K562 (cell line): ENCODE results near the gene PIK3R2. TPM values are rescaled to one million over a fixed set of nuclear protein-coding genes. Genes with fewer than 3 reads are reported as not detected.

Experiments used
- ATF7 ChIP-seq: fragments of 450-650 bp; IDR thresholded peaks from 2 replicates; pipeline ENCODE4 v1.7.1; 2014; ENCODE audit warnings: mild to moderate bottlenecking, moderate library complexity
- KDM2B ChIP-seq: fragments of 250-450 bp; sonication (Bioruptor Pico); IDR thresholded peaks from 2 replicates; pipeline ENCODE4 v1.8.0; 2021; ENCODE audit warnings: mild to moderate bottlenecking, moderate library complexity
- KLF13 ChIP-seq: fragments of 450-650 bp; IDR thresholded peaks from 2 replicates; pipeline ENCODE4 v1.6.1; 2016; ENCODE audit warnings: missing genetic modification characterization, low read depth, mild to moderate bottlenecking, missing compliant biosample characterization, moderate library complexity, borderline replicate concordance
- MAFK ChIP-seq: IDR thresholded peaks from 2 replicates; pipeline ENCODE4 v1.6.1; 2011; ENCODE audit warnings: low read length, improper control_type of control experiment
- PCBP2 ChIP-seq: fragments of 200-400 bp; formaldehyde crosslinking; IDR thresholded peaks from 2 replicates; pipeline ENCODE4 v1.6.1; 2018; ENCODE audit warnings: low read length, low read depth, mild to moderate bottlenecking, moderate library complexity; ENCODE audit not compliant: poor library complexity, severe bottlenecking
- RBM22 ChIP-seq: fragments of 200-400 bp; formaldehyde crosslinking; IDR thresholded peaks from 2 replicates; pipeline ENCODE4 v1.6.1; 2018; ENCODE audit warnings: low read length, low read depth; ENCODE audit not compliant: poor library complexity, severe bottlenecking
- SMAD4 ChIP-seq: fragments of 250-450 bp; sonication (Bioruptor Pico); conservative IDR thresholded peaks from 2 replicates; pipeline ENCODE4 v1.8.0; 2021; ENCODE audit warnings: inconsistent platforms, mild to moderate bottlenecking, moderate library complexity
- SNIP1 ChIP-seq: fragments of 450-650 bp; IDR thresholded peaks from 2 replicates; pipeline ENCODE4 v1.7.1; 2017; ENCODE audit warnings: low read depth, mild to moderate bottlenecking
- ZBTB7A ChIP-seq: IDR thresholded peaks from 2 replicates; pipeline ENCODE4 v1.6.1; 2011; ENCODE audit warnings: low read depth, mild to moderate bottlenecking, low read length, moderate library complexity, borderline replicate concordance; ENCODE audit not compliant: control insufficient read depth
- polyA plus RNA-seq, 8 experiments: library from polyadenylated mRNA; depleted of rRNA in 4 of 8; stranded (reverse) in 5 of 8; unstranded in 3 of 8; fragments of >200 nt; fragmentation: Nextera tagmentation in 2 of 8; fragmentation: Illumina TruSeq in 1 of 8; extraction: Ambion mirVana in 2 of 8; extraction: Trizol in 1 of 8; gene quantifications; 2 replicates each; pipeline versions ENCODE4 v1.2.1 to v1.2.3, GENCODE V29; 2011 to 2014; ENCODE audit warnings: inconsistent platforms in 1 of 8, missing spikeins in 1 of 8
- total RNA-seq, 7 experiments: library from RNA; depleted of rRNA in 6 of 7; stranded (reverse); fragments of >200 nt in 6 of 7; fragmentation: Illumina TruSeq in 2 of 7; extraction: Trizol in 2 of 7; gene quantifications; 2 replicates each; pipeline versions ENCODE4 v1.2.1 to v1.2.3, GENCODE V29; 2011 to 2021; ENCODE audit warnings: low replicate concordance in 1 of 7
- TF ChIP-seq, protein P1 (sequence below): fragments of 200-800 bp; sonication (Bioruptor generic); IDR thresholded peaks from 2 replicates; pipeline ENCODE4 v1.6.1; 2017; ENCODE audit warnings: missing genetic modification characterization, missing compliant biosample characterization
- TF ChIP-seq, protein P2 (sequence below), 2 experiments: fragments of 450-650 bp; conservative IDR thresholded peaks; 2 replicates each; pipeline ENCODE4 v1.6.1; 2017; ENCODE audit warnings: mild to moderate bottlenecking in 2 of 2, moderate library complexity in 2 of 2
- TF ChIP-seq, protein P3 (sequence below), 2 experiments: fragments of 450-650 bp; formaldehyde crosslinking in 1 of 2; IDR thresholded peaks; 2 replicates each; pipeline versions ENCODE4 v1.4.0 to v1.6.1; 2014 to 2020; ENCODE audit warnings: mild to moderate bottlenecking in 2 of 2, borderline replicate concordance in 1 of 2, low read depth in 1 of 2
- TF ChIP-seq, protein P4 (sequence below): sonication (generic); formaldehyde crosslinking; IDR thresholded peaks from 2 replicates; pipeline ENCODE4 v1.9.0; 2022; ENCODE audit warnings: mild to moderate bottlenecking, missing genetic modification reagents

The PIK3R2 gene
- total and polyA plus RNA-seq, 9 of the 15 experiments (the other 6 are each of a cell fraction or from before 2014, with no cell fraction given), result 0.39 to 37.9 (median 5.3) TPM

DNA sequence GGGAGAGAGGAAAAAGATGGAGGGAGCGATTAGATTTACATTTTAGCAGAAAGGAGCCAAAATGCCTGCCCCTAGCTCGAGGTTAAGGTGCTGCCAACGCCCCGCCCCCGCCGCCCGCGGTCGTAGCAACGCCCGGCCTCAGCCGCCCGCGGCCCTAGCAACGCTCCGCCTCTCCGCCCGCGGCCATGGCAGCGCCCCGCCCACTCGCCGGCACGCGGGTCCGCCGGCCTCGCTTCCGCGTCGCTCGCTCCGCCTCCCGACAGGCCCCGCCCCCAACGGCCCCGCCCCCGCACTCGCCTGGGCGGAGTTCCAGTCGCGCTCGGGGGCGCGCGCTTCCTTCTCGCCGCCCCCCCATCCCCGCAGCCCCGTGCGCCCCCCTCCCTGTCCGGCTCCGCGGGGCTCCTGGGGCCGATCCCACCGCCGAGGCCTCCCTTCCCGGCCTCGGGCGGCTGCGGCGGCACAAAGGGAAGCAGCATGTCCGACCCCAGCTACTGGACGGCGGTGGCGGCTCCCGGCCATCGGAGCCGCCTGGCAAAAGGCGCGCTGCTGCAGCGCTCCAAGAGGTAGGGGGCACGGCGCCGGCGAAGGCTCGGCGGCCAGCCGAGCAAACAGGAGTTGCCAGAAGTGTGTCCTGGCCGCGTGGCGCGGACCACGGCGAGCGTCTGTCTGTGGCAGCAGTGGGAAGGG, 35.1 kb upstream of the PIK3R2 start (continued):
- TF ChIP-seq, protein P1, sequence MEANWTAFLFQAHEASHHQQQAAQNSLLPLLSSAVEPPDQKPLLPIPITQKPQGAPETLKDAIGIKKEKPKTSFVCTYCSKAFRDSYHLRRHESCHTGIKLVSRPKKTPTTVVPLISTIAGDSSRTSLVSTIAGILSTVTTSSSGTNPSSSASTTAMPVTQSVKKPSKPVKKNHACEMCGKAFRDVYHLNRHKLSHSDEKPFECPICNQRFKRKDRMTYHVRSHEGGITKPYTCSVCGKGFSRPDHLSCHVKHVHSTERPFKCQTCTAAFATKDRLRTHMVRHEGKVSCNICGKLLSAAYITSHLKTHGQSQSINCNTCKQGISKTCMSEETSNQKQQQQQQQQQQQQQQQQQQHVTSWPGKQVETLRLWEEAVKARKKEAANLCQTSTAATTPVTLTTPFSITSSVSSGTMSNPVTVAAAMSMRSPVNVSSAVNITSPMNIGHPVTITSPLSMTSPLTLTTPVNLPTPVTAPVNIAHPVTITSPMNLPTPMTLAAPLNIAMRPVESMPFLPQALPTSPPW, result peak; percentile 78
- TF ChIP-seq, protein P2, sequence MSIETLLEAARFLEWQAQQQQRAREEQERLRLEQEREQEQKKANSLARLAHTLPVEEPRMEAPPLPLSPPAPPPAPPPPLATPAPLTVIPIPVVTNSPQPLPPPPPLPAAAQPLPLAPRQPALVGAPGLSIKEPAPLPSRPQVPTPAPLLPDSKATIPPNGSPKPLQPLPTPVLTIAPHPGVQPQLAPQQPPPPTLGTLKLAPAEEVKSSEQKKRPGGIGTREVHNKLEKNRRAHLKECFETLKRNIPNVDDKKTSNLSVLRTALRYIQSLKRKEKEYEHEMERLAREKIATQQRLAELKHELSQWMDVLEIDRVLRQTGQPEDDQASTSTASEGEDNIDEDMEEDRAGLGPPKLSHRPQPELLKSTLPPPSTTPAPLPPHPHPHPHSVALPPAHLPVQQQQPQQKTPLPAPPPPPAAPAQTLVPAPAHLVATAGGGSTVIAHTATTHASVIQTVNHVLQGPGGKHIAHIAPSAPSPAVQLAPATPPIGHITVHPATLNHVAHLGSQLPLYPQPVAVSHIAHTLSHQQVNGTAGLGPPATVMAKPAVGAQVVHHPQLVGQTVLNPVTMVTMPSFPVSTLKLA (conservative IDR thresholded peaks at IDR 0.05), result peak in 1 of 2 experiments; percentile 36; a peak in 2 of 4 replicates
- TF ChIP-seq ZBTB7A (peak; percentile 69), MAFK (no peak), SMAD4 (peak; percentile 18; the same call in 1 of the 2 replicates), KLF13 (tag) (0 out of 2 replicates have a peak, but pooled peaks have one; percentile 46), SNIP1 (no peak), KDM2B (CRISPR knock-in tag) (0 out of 2 replicates have a peak, but pooled peaks have one; percentile 44), PCBP2 (no peak), RBM22 (peak; percentile 87), ATF7 (0 out of 2 replicates have a peak, but pooled peaks have one; percentile 32)
- TF ChIP-seq, protein P3, sequence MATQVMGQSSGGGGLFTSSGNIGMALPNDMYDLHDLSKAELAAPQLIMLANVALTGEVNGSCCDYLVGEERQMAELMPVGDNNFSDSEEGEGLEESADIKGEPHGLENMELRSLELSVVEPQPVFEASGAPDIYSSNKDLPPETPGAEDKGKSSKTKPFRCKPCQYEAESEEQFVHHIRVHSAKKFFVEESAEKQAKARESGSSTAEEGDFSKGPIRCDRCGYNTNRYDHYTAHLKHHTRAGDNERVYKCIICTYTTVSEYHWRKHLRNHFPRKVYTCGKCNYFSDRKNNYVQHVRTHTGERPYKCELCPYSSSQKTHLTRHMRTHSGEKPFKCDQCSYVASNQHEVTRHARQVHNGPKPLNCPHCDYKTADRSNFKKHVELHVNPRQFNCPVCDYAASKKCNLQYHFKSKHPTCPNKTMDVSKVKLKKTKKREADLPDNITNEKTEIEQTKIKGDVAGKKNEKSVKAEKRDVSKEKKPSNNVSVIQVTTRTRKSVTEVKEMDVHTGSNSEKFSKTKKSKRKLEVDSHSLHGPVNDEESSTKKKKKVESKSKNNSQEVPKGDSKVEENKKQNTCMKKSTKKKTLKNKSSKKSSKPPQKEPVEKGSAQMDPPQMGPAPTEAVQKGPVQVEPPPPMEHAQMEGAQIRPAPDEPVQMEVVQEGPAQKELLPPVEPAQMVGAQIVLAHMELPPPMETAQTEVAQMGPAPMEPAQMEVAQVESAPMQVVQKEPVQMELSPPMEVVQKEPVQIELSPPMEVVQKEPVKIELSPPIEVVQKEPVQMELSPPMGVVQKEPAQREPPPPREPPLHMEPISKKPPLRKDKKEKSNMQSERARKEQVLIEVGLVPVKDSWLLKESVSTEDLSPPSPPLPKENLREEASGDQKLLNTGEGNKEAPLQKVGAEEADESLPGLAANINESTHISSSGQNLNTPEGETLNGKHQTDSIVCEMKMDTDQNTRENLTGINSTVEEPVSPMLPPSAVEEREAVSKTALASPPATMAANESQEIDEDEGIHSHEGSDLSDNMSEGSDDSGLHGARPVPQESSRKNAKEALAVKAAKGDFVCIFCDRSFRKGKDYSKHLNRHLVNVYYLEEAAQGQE (IDR thresholded peaks at IDR 0.05; ENCODE audit: borderline replicate concordance), result peak; percentile 94
- TF ChIP-seq, protein P3 (CRISPR knock-in tag; IDR thresholded peaks at IDR 0.05; ENCODE audit: low read depth), result no peak
- TF ChIP-seq, protein P4, sequence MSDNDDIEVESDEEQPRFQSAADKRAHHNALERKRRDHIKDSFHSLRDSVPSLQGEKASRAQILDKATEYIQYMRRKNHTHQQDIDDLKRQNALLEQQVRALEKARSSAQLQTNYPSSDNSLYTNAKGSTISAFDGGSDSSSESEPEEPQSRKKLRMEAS (CRISPR knock-in tag), result peak; percentile 49; the same call in 1 of the 2 replicates
